NCI-H1417 treated with DMSO at 0.1 percent for 48 hours (cell line): ENCODE measurements around the gene USP30.
A peak's percentile ranks its signal among the peaks of the same experiment; 100 is the strongest.
"Not testable (repeated sequence)": the region's sequence is repeated elsewhere in the genome, so short reads cannot be mapped to it uniquely, and the experiment has no call there.

Source experiments
- DNase-seq: peaks from one replicate; lab custom pipeline; 2025; lab: John Stamatoyannopoulos, UW

The USP30 gene

GRCh38 chr12:109053382-109054123, 1.2 kb downstream of the USP30 start:
- DNase-seq = no peak

DNA sequence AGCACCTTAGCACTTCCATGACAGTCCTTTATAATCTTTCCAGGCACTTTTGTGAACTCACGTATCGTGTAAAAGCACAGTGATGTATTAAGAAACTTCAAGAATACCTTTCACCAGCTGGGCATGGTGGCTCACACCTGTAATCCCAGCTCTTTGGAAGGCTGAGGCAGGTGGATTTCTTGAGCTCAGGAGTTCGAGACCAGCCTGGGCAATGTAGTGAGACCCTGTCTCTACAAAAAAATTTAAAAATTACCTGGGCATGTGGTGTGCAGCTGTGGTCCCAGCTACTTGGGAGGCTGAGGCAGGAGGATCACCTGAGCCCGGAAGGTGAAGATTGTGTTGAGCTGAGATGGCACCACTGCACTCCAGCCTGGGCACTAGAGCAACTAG, 1.7 kb downstream of the USP30 start:
- not testable (repeated sequence) for DNase-seq

- DNase-seq = no peak
These were observed 2.1 kb downstream of the USP30 start for GRCh38 chr12:109054520-109054919.

GRCh38 chr12:109056891-109057290, 4.5 kb downstream of the USP30 start:
- DNase-seq = no peak

- DNase-seq = no peak
These were observed 5.0 kb downstream of the USP30 start for GRCh38 chr12:109057376-109057775.

GRCh38 chr12:109058773-109059172, 6.4 kb downstream of the USP30 start:
- DNase-seq = no peak

DNA sequence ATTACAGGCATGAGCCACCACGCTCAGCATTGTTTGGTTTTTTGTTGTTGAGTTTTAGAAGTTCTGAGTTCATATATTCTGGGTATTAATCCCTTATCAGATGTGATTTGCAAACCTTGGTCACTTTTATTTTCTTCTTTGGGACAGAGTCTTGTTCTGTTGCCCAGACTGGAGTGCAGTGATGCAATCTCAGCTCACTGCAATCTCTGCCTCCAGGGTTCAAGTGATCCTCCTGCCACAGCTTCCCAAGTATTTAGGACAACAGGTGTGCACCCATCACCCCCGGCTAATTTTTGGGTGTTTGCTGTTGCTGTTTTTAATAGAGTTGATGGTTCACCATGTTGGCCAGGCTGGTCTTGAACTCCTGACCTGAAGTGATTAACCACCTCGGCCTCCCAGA, 11.8 kb downstream of the USP30 start:
- DNase-seq = no peak

DNA sequence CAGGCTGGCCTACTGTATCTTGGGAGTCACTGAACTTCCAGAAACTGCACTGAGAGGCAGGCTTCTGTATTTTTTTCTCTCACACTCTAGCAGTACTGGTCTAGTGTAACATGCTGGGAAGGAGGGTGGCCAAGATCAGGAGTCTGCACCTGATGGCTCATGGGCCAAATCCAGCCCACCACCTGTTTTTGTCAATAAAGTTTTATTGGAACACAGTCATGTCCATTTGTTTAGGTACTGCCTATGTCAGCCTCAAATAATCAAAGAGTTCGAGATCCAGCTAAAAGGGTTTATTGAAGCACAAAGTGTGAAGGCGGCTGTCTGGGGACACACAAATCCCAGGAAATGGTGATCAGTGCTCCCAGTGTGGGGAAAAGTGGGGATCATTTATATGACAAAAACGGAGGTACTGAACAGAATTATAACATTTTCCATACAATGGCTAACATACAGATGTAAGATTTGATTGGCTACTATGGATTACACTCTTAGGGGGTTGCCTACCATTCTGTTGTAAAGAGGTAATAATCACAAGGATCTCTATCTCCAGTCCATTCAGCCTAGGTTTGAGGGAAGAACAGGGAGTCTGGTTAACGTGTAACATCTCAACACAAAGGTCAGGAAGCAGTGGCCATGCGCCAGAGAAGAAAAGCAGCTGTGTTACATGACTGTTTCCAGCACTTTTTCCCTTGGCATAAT, 12.9 kb downstream of the USP30 start:
- DNase-seq = no peak

DNA sequence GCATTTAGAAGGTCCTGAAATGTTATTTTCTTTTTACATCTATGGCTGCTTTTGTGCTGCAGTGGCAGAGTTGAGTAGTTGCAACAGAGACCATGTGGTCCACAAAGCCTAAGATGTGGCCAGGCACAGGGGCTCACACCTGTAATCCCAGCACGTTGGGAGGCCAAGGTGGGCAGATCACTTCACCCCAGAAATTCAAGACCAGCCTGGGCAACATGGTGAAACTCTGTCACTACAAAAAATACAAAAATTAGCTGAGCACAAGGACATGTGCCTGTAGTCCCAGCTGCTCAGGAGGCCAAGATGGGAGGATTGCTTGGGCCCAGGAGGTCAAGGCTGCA, 13.4 kb downstream of the USP30 start:
- DNase-seq = no peak

DNA sequence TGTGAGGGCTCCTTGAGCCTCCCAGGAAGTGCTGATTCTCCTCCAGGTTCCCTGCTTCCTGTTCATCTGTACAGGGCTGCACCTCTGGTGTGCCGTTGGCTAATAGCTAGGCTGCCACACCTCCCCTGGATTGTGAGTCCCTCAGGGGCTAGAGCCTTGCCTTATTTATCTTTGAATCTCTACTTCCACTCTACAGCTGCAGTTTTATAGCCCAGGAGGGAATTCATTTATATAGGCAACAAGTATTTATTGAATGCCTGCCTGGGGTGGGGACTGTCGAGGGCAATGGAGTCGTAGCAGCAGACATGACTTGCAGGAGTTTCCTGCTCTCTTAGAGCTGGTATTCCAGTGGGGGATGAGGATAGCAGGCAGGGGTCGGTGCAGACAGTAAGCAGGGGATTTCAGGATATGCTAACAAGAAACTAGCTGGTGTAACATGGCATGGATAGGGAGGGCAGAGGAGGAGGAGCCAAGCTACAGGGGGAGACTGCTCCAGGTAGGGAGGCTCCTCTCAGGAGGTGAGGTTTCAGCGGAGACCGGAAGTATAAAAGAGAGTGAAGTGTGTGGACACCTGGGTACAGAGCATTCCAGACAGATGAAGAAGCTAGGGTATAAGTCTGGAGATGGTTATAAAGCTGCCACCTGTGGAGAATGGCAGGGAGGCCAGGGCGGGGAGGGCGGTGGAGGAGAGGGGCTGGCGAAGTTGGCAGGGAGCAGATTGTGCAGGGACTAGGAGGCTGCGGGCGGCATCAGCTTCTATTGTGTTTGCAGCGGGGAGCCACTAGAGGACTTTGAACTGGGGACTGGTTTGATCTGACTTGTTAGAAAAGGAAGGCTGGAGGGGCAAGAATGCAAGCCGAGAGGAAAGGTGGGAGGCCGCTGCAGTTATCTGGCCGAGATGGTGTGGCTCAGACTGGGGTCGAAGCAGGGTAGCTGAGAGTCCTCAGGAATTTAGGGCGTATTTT, 17.2 kb downstream of the USP30 start:
- DNase-seq = no peak

GRCh38 chr12:109074866-109075265, 22.5 kb downstream of the USP30 start:
- DNase-seq = no peak

GRCh38 chr12:109082751-109083150, 30.4 kb downstream of the USP30 start:
- DNase-seq = no peak

DNA sequence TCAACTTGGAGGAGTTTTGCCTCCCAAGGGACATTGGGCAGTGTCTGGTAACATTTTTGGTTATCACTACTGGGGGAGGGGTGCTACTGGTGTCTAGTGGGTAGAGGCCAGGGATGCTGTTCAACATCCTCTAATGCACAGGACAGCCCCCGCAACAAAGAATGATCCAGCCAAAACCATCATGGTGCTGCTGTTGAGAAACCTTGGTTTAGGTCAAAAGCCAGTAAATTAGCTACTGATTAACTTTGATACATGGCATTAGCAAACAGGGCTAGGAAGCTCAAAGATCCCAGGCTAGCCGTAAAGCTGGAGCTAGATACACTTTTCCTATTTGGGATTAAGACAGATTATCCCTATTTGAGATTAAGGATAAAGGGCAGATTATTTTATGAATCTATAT, 32.0 kb downstream of the USP30 start:
- no peak for DNase-seq

- no peak for DNase-seq
These were observed 33.2 kb downstream of the USP30 start for GRCh38 chr12:109085590-109085989.

- DNase-seq = no peak
These were observed 34.9 kb downstream of the USP30 start for GRCh38 chr12:109087250-109087649.

GRCh38 chr12:109088818-109089217, 36.4 kb downstream of the USP30 start:
- DNase-seq = no peak

DNA sequence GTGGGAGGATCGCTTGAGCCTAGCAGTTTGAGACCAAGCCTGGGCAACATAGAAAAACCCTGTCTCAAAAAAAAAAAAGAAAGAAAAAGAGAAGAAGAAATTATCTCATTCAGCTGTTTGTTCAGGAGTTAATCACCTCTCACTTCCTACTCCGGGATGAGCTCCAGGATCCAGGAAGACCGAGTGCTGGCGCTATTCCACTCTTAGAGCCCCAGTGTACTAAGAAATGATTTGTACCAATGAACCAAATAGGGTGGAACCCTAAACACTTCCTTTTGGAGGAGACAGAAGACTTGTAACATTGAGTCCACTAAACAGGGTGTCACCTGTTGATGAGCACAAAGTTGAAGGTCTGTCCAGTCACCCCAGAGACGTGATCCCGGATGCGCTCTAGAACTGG, 37.3 kb downstream of the USP30 start:
- no peak for DNase-seq

GRCh38 chr12:109092497-109093021, 40.2 kb downstream of the USP30 start:
- DNase-seq = no peak

- DNase-seq = peak; percentile 80
These were observed 40.9 kb downstream of the USP30 start, which contains the start of gene ALKBH2 for GRCh38 chr12:109093022-109093918. Gene ALKBH2 (minus strand): TSS chr12:109093472. CDS start chr12:109092786, 686 bp downstream.

GRCh38 chr12:109097140-109097434, 44.7 kb downstream of the USP30 start:
- DNase-seq = no peak

DNA sequence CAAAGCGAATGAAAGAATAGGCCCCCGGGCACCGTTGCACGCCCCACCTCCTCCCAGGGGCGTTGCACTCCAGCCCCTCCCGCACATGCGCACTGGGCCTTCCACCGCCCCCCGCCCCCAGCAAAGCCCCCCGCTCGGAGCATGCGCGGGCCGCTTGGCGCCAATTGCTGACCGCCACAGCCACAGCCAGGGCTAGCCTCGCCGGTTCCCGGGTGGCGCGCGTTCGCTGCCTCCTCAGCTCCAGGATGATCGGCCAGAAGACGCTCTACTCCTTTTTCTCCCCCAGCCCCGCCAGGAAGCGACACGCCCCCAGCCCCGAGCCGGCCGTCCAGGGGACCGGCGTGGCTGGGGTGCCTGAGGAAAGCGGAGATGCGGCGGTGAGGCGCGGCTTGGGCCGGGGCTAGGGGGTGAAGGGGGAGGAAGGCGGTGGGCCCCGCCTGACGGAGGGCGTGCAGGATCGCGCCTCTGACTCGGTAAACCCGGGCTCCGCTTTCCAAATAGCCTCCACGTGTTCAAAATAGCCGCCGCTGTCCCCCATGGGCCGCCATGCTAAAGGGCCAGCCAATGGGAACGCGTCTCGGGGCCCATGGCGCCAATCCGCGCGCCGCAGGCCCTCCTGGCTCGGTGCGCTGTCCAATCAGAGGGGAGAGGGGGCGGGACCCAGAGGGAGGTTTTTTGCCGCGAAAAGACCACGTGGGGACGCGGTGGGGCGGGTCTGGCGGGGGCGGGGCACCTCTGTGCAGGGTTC, 45.2 kb downstream of the USP30 start, which contains the start of gene UNG:
UNG (plus strand) TSS at position 163 of the 748 bp plus-strand sequence; CDS start at position 246, 83 bp downstream.
- peak; percentile 84 for DNase-seq
